ENCODE measurements around the gene RNF126. TPM values are rescaled to one million over a fixed set of nuclear protein-coding genes. Genes with fewer than 3 reads are reported as not detected.

Gene RNF126
- total and polyA plus RNA-seq, 2 experiments from 2014 or later: 42.7 to 89.6 TPM

- Histone ChIP-seq H3K27ac (no peak overlapping the region), H3K27me3 (no peaks in the 10 kb centered on the region), H3K36me3 (replicated peaks; ENCODE audit: insufficient read depth, low read depth) (no peaks in the 10 kb centered on the region), H3K4me2 (peak overlapping the region; percentile 25), H3K9me2 (replicated peaks; ENCODE audit: insufficient read depth) (no peaks in the 10 kb centered on the region), H3K4me1 (ENCODE audit: insufficient read depth) (peaks cover 43% of the 10 kb centered on the region), H3K79me2 (peaks cover 94% of the 10 kb centered on the region), H4K20me1 (ENCODE audit: insufficient read depth, poor library complexity, severe bottlenecking) (peaks cover 87% of the 10 kb centered on the region), H2AFZ (no peak overlapping the region), H3K9me3 (ENCODE audit: low read depth) (no peaks in the 10 kb centered on the region), H3K4me3 (no peak overlapping the region)
- no peak for TF ChIP-seq EZH2 (IDR thresholded peaks at IDR 0.05; ENCODE audit: borderline replicate concordance)
- no peak for TF ChIP-seq CTCF (IDR thresholded peaks at IDR 0.05; ENCODE audit: poor library complexity)
- no peak for TF ChIP-seq EZH2phosphoT487 (IDR thresholded peaks at IDR 0.05; ENCODE audit: low read depth, severe bottlenecking, unreplicated experiment)
- 90% methylated on average over 27 of the region's 33 CpGs for whole genome bisulfite sequencing (ENCODE audit: low lambda C conversion rate, missing lambda C conversion rate)
- no peak for DNase-seq (ENCODE audit: low spot score)
These were observed 4.8 kb downstream of the RNF126 start for GRCh38 chr19:658059-658839.

- whole genome bisulfite sequencing (ENCODE audit: low lambda C conversion rate, missing lambda C conversion rate): 87% methylated on average over 18 of the region's 19 CpGs
- Histone ChIP-seq H2AFZ (no peak overlapping the region), H3K4me2 (no peak overlapping the region), H3K4me3 (no peak overlapping the region), H3K36me3 (replicated peaks; ENCODE audit: insufficient read depth, low read depth) (no peaks in the 10 kb centered on the region), H3K79me2 (peaks cover 98% of the 10 kb centered on the region), H3K4me1 (ENCODE audit: insufficient read depth) (peaks cover 43% of the 10 kb centered on the region), H3K27ac (no peak overlapping the region), H3K9me3 (ENCODE audit: low read depth) (no peaks in the 10 kb centered on the region), H3K9me2 (replicated peaks; ENCODE audit: insufficient read depth) (no peaks in the 10 kb centered on the region), H3K27me3 (no peaks in the 10 kb centered on the region), H4K20me1 (ENCODE audit: insufficient read depth, poor library complexity, severe bottlenecking) (peaks cover 93% of the 10 kb centered on the region)
- DNase-seq (ENCODE audit: low spot score): no peak
- no peak for TF ChIP-seq CTCF (IDR thresholded peaks at IDR 0.05; ENCODE audit: poor library complexity)
- TF ChIP-seq EZH2 (IDR thresholded peaks at IDR 0.05; ENCODE audit: borderline replicate concordance): no peak
- no peak for TF ChIP-seq EZH2phosphoT487 (IDR thresholded peaks at IDR 0.05; ENCODE audit: low read depth, severe bottlenecking, unreplicated experiment)
These were observed 5.4 kb downstream of the RNF126 start for GRCh38 chr19:657611-658010.

- 91% methylated on average over 43 of the region's 43 CpGs for WGBS (ENCODE audit: low lambda C conversion rate, missing lambda C conversion rate)
- Histone ChIP-seq H3K27ac (no peak overlapping the region), H3K36me3 (replicated peaks; ENCODE audit: insufficient read depth, low read depth) (no peaks in the 10 kb centered on the region), H3K4me2 (no peak overlapping the region), H2AFZ (no peak overlapping the region), H3K9me3 (ENCODE audit: low read depth) (no peaks in the 10 kb centered on the region), H3K4me3 (no peak overlapping the region), H3K4me1 (ENCODE audit: insufficient read depth) (peaks cover 42% of the 10 kb centered on the region), H4K20me1 (ENCODE audit: insufficient read depth, poor library complexity, severe bottlenecking) (peaks cover 98% of the 10 kb centered on the region), H3K79me2 (peaks cover 98% of the 10 kb centered on the region), H3K27me3 (no peaks in the 10 kb centered on the region), H3K9me2 (replicated peaks; ENCODE audit: insufficient read depth) (no peaks in the 10 kb centered on the region)
- TF ChIP-seq CTCF (IDR thresholded peaks at IDR 0.05; ENCODE audit: poor library complexity): no peak
- no peak for TF ChIP-seq EZH2phosphoT487 (IDR thresholded peaks at IDR 0.05; ENCODE audit: low read depth, severe bottlenecking, unreplicated experiment)
- TF ChIP-seq EZH2 (IDR thresholded peaks at IDR 0.05; ENCODE audit: borderline replicate concordance): no peak
- DNase-seq (ENCODE audit: low spot score): no peak
These were observed 6.1 kb downstream of the RNF126 start for GRCh38 chr19:656751-657559.

Measured in hepatocyte (in vitro differentiated cells).